HepG2 (cell line): ENCODE measurements around the gene CSNK1G3. TPM values are rescaled to one million over a fixed set of nuclear protein-coding genes. Genes with fewer than 3 reads are reported as not detected.

Source experiments
- ATAC-seq: fragments of 200-7000 bp; cut with Tn5 transposase; 3 replicates; pipeline ENCODE4 v1.9.1; 2020; ENCODE audit warnings: mild to moderate bottlenecking, moderate library complexity
- BruUV-seq: library from RNA; stranded (reverse); fragments of 400-500 nt; replicated peaks from 2 replicates; lab custom pipeline; 2021; lab: Mats Ljungman, UMichigan
- CTCF ChIA-PET: fragments of 300-600 bp; formaldehyde crosslinking; extraction: SDS; loops from one replicate; lab custom pipeline; 2021; ENCODE audit warnings: low total read pairs, inconsistent platforms, low intra/inter-chr PET ratio; lab: Yijun Ruan, JAX
- POLR2A ChIA-PET: fragments of 350-600 bp; sonication (Branson Sonifier 250); formaldehyde crosslinking; loops from one replicate; lab custom pipeline; 2020; ENCODE audit warnings: antibody characterized with exemption, inconsistent platforms; lab: Yijun Ruan, JAX
- DNase-seq: peaks from one replicate; pipeline ENCODE4 v3.0.0-alpha.2; 2015; ENCODE audit warnings: low spot score
- FAIRE-seq: peaks from 3 replicates; lab custom pipeline; 2011; peaks lifted over from hg19 to GRCh38; lab: Jason Lieb, UNC
- H2AFZ ChIP-seq: one replicate; pipeline ENCODE4 v1.6.1; 2011; ENCODE audit warnings: low read length, inconsistent platforms
- H3K27ac ChIP-seq: fragments of 300-600 bp; 3 replicates; pipeline ENCODE4 v1.8.0; 2011; ENCODE audit warnings: mixed run types, mild to moderate bottlenecking, mixed read lengths, low read length, inconsistent platforms; ENCODE audit not compliant: insufficient read depth; ENCODE audit errors: extremely low read length
- H3K27me3 ChIP-seq, 2 experiments: fragments of 200-600 bp in 1 of 2; 2 replicates in 1 of 2; 3 replicates in 1 of 2; pipeline versions ENCODE4 v1.6.0 to v1.8.0; 2011; ENCODE audit warnings: low read length in 2 of 2, mild to moderate bottlenecking in 2 of 2, moderate library complexity in 2 of 2, inconsistent platforms in 1 of 2; ENCODE audit not compliant: insufficient read depth in 2 of 2, control insufficient read depth in 1 of 2
- H3K36me3 ChIP-seq, 2 experiments: fragments of 200-600 bp in 1 of 2; replicated peaks in 1 of 2; 2 replicates in 1 of 2; 3 replicates in 1 of 2; pipeline versions ENCODE4 v1.5.1 to v1.8.0; 2011; ENCODE audit warnings: low read length in 2 of 2, inconsistent platforms in 1 of 2; ENCODE audit not compliant: insufficient read depth in 2 of 2, control insufficient read depth in 1 of 2
- H3K4me1 ChIP-seq: 2 replicates; pipeline ENCODE4 v1.5.1; 2012; ENCODE audit warnings: low read length, inconsistent platforms; ENCODE audit not compliant: insufficient read depth
- H3K4me2 ChIP-seq: 2 replicates; pipeline ENCODE4 v1.6.0; 2011; ENCODE audit warnings: low read depth, low read length, inconsistent platforms
- H3K4me3 ChIP-seq, 3 experiments: fragments of 200-600 bp in 1 of 3; sonication (generic), shearing (Covaris generic) in 1 of 3; replicated peaks in 1 of 3; 2 replicates each; pipeline ENCODE4 v1.5.1; 2011 to 2016; ENCODE audit warnings: low read length in 3 of 3, inconsistent platforms in 2 of 3, low read depth in 2 of 3, mild to moderate bottlenecking in 2 of 3, control low read depth in 1 of 3, mixed read lengths in 1 of 3; ENCODE audit not compliant: insufficient read depth in 1 of 3
- H3K79me2 ChIP-seq: one replicate; pipeline ENCODE4 v1.6.1; 2011; ENCODE audit warnings: low read length, inconsistent platforms; ENCODE audit not compliant: insufficient read depth
- H3K9ac ChIP-seq: 2 replicates; pipeline ENCODE4 v1.6.0; 2011; ENCODE audit warnings: mild to moderate bottlenecking, low read depth, low read length, inconsistent platforms; ENCODE audit not compliant: insufficient read depth
- H3K9me3 ChIP-seq: 2 replicates; pipeline ENCODE4 v1.5.1; 2012; ENCODE audit warnings: mild to moderate bottlenecking, low read length
- H4K20me1 ChIP-seq: 2 replicates; pipeline ENCODE4 v1.6.0; 2011; ENCODE audit warnings: inconsistent platforms, mild to moderate bottlenecking, low read length, moderate library complexity; ENCODE audit not compliant: insufficient read depth
- CC2D1A ChIP-seq: sonication (generic); formaldehyde crosslinking; IDR thresholded peaks from 2 replicates; pipeline ENCODE4 v1.8.1; 2023; ENCODE audit warnings: mild to moderate bottlenecking, missing genetic modification reagents
- CENPT ChIP-seq: sonication (generic); formaldehyde crosslinking; IDR thresholded peaks from 2 replicates; pipeline ENCODE4 v1.8.0; 2022; ENCODE audit warnings: low read depth, mild to moderate bottlenecking, moderate library complexity, missing genetic modification reagents
- GPBP1L1 ChIP-seq: sonication (generic); formaldehyde crosslinking; IDR thresholded peaks from 2 replicates; pipeline ENCODE4 v1.5.0; 2020; ENCODE audit warnings: mild to moderate bottlenecking, missing genetic modification reagents
- RNF219 ChIP-seq: sonication (generic); formaldehyde crosslinking; IDR thresholded peaks from 2 replicates; pipeline ENCODE4 v1.5.0; 2020; ENCODE audit warnings: mild to moderate bottlenecking, missing genetic modification reagents
- TBX2 ChIP-seq: sonication (generic); formaldehyde crosslinking; IDR thresholded peaks from 2 replicates; pipeline ENCODE4 v1.5.0; 2020; ENCODE audit warnings: missing genetic modification reagents, mild to moderate bottlenecking, borderline replicate concordance
- ZNF496 ChIP-seq: sonication (generic); formaldehyde crosslinking; IDR thresholded peaks from 2 replicates; pipeline ENCODE4 v1.8.1; 2023; ENCODE audit warnings: mild to moderate bottlenecking, moderate library complexity, missing genetic modification reagents; ENCODE audit not compliant: insufficient replicate concordance
- ZNF543 ChIP-seq: sonication (generic); formaldehyde crosslinking; IDR thresholded peaks from 2 replicates; pipeline ENCODE4 v1.4.0; 2020; ENCODE audit warnings: mild to moderate bottlenecking, missing genetic modification reagents
- ZNF557 ChIP-seq: sonication (generic); formaldehyde crosslinking; IDR thresholded peaks from 2 replicates; pipeline ENCODE4 v1.4.0; 2020; ENCODE audit warnings: missing genetic modification reagents
- WGBS: methylation state at CpG from one replicate; pipeline ENCODE4 v1.1.6; 2017; ENCODE audit warnings: low lambda C conversion rate; 5-methylcytosine and 5-hydroxymethylcytosine counted together
- in situ Hi-C: cut with HindIII; loops from 2 replicates; pipeline ENCODE4 v1.10.0; 2017; ENCODE audit warnings: low pct_unique_long_range_greater_than_20kb; ENCODE audit not compliant: extremely low pct_ligation_motif_present
- intact Hi-C: fragments of 100-400 bp; cut with micrococcal nuclease; formaldehyde crosslinking; loops from one replicate; pipeline ENCODE4 v1.10.0; 2022; ENCODE audit not compliant: unreplicated experiment
- polyA plus RNA-seq, 8 experiments: library from polyadenylated mRNA; depleted of rRNA in 3 of 8; stranded (reverse) in 7 of 8; unstranded in 1 of 8; fragments of >200 nt; fragmentation: Illumina TruSeq in 4 of 8; extraction: Trizol in 4 of 8; gene quantifications; 2 replicates each; pipeline versions ENCODE4 v1.2.1 to v1.2.3, GENCODE V29; 2011 to 2016; ENCODE audit warnings: low read depth in 4 of 8, missing spikeins in 1 of 8, mixed read lengths in 1 of 8; ENCODE audit not compliant: insufficient read depth in 1 of 8
- total RNA-seq, 5 experiments: library from RNA; depleted of rRNA; stranded (reverse); fragments of >200 nt; fragmentation: Illumina TruSeq; extraction: Trizol; gene quantifications; 2 replicates each; pipeline ENCODE4 v1.2.3, GENCODE V29; 2016; ENCODE audit warnings: low read depth in 1 of 5
- TF ChIP-seq, protein P1 (sequence below): sonication (generic); formaldehyde crosslinking; IDR thresholded peaks from one replicate; pipeline ENCODE4 v1.5.1; 2020; ENCODE audit warnings: mild to moderate bottlenecking, missing genetic modification reagents; ENCODE audit errors: not compliant biosample characterization

The CSNK1G3 gene
- total and polyA plus RNA-seq, 2 of the 13 experiments (the other 11 are each of a cell fraction or from before 2014, with no cell fraction given), result 11.3 to 31.5 TPM

DNA sequence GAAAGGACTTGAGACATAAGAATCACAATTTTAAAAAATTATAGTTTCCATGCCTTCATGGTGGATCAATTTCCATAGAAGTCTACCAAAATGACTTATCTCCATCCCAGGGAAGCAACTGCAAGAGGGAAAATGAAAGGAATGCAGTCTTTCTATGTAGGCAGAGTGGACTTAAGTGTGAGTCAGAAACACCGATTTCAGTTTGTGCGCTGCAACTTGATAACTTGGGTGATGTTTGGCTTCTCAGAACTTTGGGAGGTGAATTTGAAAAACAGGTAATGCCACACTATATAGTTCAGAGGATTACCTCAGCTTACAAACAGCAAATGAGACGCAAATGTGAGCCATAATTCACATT lies 708 bp upstream of the CSNK1G3 start:
- DNase-seq, result peak; percentile 24
- H3K27me3 ChIP-seq, result no peaks in the 10 kb centered on the region; a peak in 1 of 5 replicates
- peak overlapping the region; percentile 89 for H3K27ac ChIP-seq
- H3K4me2 ChIP-seq, result peak overlapping the region; percentile 86
- BruUV-seq, result TSS peak; percentile 99
- in situ Hi-C loops, result no loop called here
- 2% methylated on average over 3 of the region's 3 CpGs for WGBS
- CTCF ChIA-PET, result interaction anchor here (1.4 kb wide), 1 partner anchor 88 kb away, joined by 3 read pairs; no protein-coding TSS in a partner anchor
- peak overlapping the region; percentile 83 for H3K9ac ChIP-seq
- no peak for FAIRE-seq
- H4K20me1 ChIP-seq, result peaks cover 3% of the 10 kb centered on the region; the same call in 1 of the 2 replicates
- H3K79me2 ChIP-seq, result peaks cover 36% of the 10 kb centered on the region
- no peaks in the 10 kb centered on the region for H3K36me3 ChIP-seq
- H2AFZ ChIP-seq, result no peak overlapping the region
- no peaks in the 10 kb centered on the region for H3K9me3 ChIP-seq
- POLR2A ChIA-PET, result interaction anchor here (1.0 to 4.5 kb wide), 8 partner anchors 10 to 93 kb away, joined by 3 to 50 read pairs (median 4); partner anchors contain the start of gene CEP120
- ATAC-seq, result peak; percentile 4; the same call in 2 of the 3 replicates
- TF ChIP-seq CC2D1A (CRISPR knock-in tag) (no peak), ZNF496 (CRISPR knock-in tag) (no peak), CENPT (CRISPR knock-in tag) (no peak), ZNF543 (CRISPR knock-in tag) (no peak), GPBP1L1 (CRISPR knock-in tag) (no peak), ZNF557 (CRISPR knock-in tag) (no peak), RNF219 (CRISPR knock-in tag) (no peak), TBX2 (CRISPR knock-in tag) (no peak)
- TF ChIP-seq, protein P1, sequence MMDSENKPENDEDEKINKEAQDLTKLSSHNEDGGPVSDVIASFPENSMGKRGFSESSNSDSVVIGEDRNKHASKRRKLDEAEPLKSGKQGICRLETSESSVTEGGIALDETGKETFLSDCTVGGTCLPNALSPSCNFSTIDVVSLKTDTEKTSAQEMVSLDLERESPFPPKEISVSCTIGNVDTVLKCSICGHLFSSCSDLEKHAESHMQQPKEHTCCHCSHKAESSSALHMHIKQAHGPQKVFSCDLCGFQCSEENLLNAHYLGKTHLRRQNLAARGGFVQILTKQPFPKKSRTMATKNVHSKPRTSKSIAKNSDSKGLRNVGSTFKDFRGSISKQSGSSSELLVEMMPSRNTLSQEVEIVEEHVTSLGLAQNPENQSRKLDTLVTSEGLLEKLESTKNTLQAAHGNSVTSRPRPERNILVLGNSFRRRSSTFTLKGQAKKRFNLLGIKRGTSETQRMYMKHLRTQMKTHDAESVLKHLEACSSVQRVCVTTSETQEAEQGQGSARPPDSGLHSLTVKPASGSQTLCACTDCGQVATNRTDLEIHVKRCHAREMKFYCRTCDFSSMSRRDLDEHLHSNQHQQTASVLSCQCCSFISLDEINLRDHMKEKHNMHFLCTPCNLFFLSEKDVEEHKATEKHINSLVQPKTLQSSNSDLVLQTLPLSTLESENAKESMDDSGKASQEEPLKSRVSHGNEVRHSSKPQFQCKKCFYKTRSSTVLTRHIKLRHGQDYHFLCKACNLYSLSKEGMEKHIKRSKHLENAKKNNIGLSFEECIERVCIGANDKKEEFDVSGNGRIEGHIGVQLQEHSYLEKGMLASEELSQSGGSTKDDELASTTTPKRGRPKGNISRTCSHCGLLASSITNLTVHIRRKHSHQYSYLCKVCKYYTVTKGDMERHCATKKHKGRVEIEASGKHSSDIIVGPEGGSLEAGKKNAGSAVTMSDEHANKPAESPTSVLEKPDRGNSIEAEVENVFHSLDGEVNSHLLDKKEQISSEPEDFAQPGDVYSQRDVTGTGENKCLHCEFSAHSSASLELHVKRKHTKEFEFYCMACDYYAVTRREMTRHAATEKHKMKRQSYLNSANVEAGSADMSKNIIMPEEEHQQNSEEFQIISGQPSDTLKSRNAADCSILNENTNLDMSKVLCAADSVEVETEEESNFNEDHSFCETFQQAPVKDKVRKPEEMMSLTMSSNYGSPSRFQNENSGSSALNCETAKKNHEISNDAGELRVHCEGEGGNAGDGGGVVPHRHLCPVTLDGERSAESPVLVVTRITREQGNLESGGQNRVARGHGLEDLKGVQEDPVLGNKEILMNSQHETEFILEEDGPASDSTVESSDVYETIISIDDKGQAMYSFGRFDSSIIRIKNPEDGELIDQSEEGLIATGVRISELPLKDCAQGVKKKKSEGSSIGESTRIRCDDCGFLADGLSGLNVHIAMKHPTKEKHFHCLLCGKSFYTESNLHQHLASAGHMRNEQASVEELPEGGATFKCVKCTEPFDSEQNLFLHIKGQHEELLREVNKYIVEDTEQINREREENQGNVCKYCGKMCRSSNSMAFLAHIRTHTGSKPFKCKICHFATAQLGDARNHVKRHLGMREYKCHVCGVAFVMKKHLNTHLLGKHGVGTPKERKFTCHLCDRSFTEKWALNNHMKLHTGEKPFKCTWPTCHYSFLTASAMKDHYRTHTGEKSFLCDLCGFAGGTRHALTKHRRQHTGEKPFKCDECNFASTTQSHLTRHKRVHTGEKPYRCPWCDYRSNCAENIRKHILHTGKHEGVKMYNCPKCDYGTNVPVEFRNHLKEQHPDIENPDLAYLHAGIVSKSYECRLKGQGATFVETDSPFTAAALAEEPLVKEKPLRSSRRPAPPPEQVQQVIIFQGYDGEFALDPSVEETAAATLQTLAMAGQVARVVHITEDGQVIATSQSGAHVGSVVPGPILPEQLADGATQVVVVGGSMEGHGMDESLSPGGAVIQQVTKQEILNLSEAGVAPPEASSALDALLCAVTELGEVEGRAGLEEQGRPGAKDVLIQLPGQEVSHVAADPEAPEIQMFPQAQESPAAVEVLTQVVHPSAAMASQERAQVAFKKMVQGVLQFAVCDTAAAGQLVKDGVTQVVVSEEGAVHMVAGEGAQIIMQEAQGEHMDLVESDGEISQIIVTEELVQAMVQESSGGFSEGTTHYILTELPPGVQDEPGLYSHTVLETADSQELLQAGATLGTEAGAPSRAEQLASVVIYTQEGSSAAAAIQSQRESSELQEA (CRISPR knock-in tag), result no peak
- TF ChIP-seq, all 625 proteins: peak for 0
- peak overlapping the region; percentile 60 to 96 (median 92) for H3K4me3 ChIP-seq
- intact Hi-C loops, result loop anchor here (5.0 to 10.0 kb wide), 2 partner anchors 101 to 666 kb away; partner anchors contain the start of gene SNX24
- peaks cover 36% of the 10 kb centered on the region for H3K4me1 ChIP-seq
